Liver (tissue), 9 donors: ENCODE measurements around the gene ELL2. TPM values are rescaled to one million over a fixed set of nuclear protein-coding genes. Genes with fewer than 3 reads are reported as not detected.

Experiments
- DNase-seq: peaks from one replicate; pipeline ENCODE4 v3.0.0-alpha.2; 2017; ENCODE audit warnings: low spot score
- H3K27ac ChIP-seq, 2 donors: one replicate each; pipeline ENCODE4 v1.7.0; 2013; ENCODE audit warnings: inconsistent platforms in 2 of 2, low read length in 2 of 2, control low read depth in 1 of 2, low read depth in 1 of 2, mild to moderate bottlenecking in 1 of 2
- H3K27me3 ChIP-seq, 4 donors: one replicate each; pipeline versions ENCODE4 v1.6.1 to v1.7.0; 2013; ENCODE audit warnings: low read length in 3 of 4, inconsistent platforms in 1 of 4, mild to moderate bottlenecking in 1 of 4, moderate library complexity in 1 of 4; ENCODE audit not compliant: control insufficient read depth in 4 of 4, insufficient read depth in 4 of 4
- H3K36me3 ChIP-seq, 4 donors: one replicate each; pipeline versions ENCODE4 v1.6.1 to v1.7.0; 2013; ENCODE audit warnings: low read length in 3 of 4, mild to moderate bottlenecking in 3 of 4, low read depth in 1 of 4, moderate library complexity in 1 of 4; ENCODE audit not compliant: control insufficient read depth in 4 of 4, insufficient read depth in 3 of 4
- H3K4me1 ChIP-seq, 4 donors: one replicate each; pipeline versions ENCODE4 v1.6.1 to v1.7.0; 2013; ENCODE audit warnings: low read length in 3 of 4, mild to moderate bottlenecking in 3 of 4, moderate library complexity in 1 of 4; ENCODE audit not compliant: control insufficient read depth in 4 of 4, insufficient read depth in 4 of 4
- H3K4me3 ChIP-seq, 3 donors: one replicate each; pipeline versions ENCODE4 v1.6.1 to v1.7.0; 2013; ENCODE audit warnings: low read length in 3 of 3, control low read depth in 1 of 3, low read depth in 1 of 3, mild to moderate bottlenecking in 1 of 3
- H3K9ac ChIP-seq, 2 donors: one replicate each; pipeline ENCODE4 v1.7.0; 2013; ENCODE audit warnings: low read length in 2 of 2, mild to moderate bottlenecking in 2 of 2, moderate library complexity in 2 of 2, control low read depth in 1 of 2, low read depth in 1 of 2
- H3K9me3 ChIP-seq, 4 donors: one replicate each; pipeline versions ENCODE4 v1.6.1 to v1.7.0; 2013; ENCODE audit warnings: low read length in 3 of 4; ENCODE audit not compliant: control insufficient read depth in 4 of 4
- EGR1 ChIP-seq, 2 donors: IDR thresholded peaks; 2 replicates each; pipeline ENCODE4 v1.6.1; 2016 to 2018; ENCODE audit warnings: antibody characterized with exemption in 2 of 2, low read depth in 2 of 2
- FOXA1 ChIP-seq: IDR thresholded peaks from 2 replicates; pipeline ENCODE4 v1.6.1; 2016; ENCODE audit warnings: antibody characterized with exemption
- FOXA2 ChIP-seq: IDR thresholded peaks from 2 replicates; pipeline ENCODE4 v1.6.1; 2016; ENCODE audit warnings: antibody characterized with exemption
- HNF4G ChIP-seq: IDR thresholded peaks from 2 replicates; pipeline ENCODE4 v1.6.1; 2016; ENCODE audit warnings: antibody characterized with exemption
- JUND ChIP-seq, 2 donors: IDR thresholded peaks; 2 replicates each; pipeline ENCODE4 v1.6.1; 2016; ENCODE audit warnings: antibody characterized with exemption in 2 of 2
- NR2F2 ChIP-seq: IDR thresholded peaks from 2 replicates; pipeline ENCODE4 v1.6.1; 2016; ENCODE audit warnings: antibody characterized with exemption
- RAD21 ChIP-seq, 2 donors: IDR thresholded peaks; 2 replicates each; pipeline ENCODE4 v1.6.1; 2016; ENCODE audit warnings: antibody characterized with exemption in 2 of 2, mild to moderate bottlenecking in 2 of 2
- SP1 ChIP-seq: IDR thresholded peaks from 2 replicates; pipeline ENCODE4 v1.6.1; 2018; ENCODE audit warnings: antibody characterized with exemption, mild to moderate bottlenecking
- YY1 ChIP-seq: IDR thresholded peaks from 2 replicates; pipeline ENCODE4 v1.6.1; 2016; ENCODE audit warnings: antibody characterized with exemption, mild to moderate bottlenecking
- WGBS: extraction: QIAGEN DNeasy Blood & Tissue Kit; methylation state at CpG from one replicate; pipeline ENCODE4 v1.1.7; 2013; 5-methylcytosine and 5-hydroxymethylcytosine counted together
- polyA plus RNA-seq, 2 donors: library from polyadenylated mRNA; stranded (reverse) in 1 of 2; unstranded in 1 of 2; fragments of 200-250 nt in 1 of 2; fragments of >200 nt in 1 of 2; fragmentation: Nextera tagmentation in 1 of 2; extraction: Ambion mirVana in 1 of 2; gene quantifications; one replicate each; pipeline versions ENCODE4 v1.2.1 to v1.2.3, GENCODE V29; 2013 to 2015
- total RNA-seq, 2 donors: library from RNA; depleted of rRNA; stranded (reverse); fragments of >200 nt; gene quantifications; one replicate each; pipeline ENCODE4 v1.2.3, GENCODE V29; 2014
- TF ChIP-seq, protein P1 (sequence below): IDR thresholded peaks from 2 replicates; pipeline ENCODE4 v1.6.1; 2016; ENCODE audit warnings: antibody characterized with exemption
- TF ChIP-seq, protein P2 (sequence below): fragments of 150-350 bp; IDR thresholded peaks from 2 replicates; pipeline ENCODE4 v1.5.1; 2017; ENCODE audit warnings: improper control_type of control experiment, low read depth, low read length; ENCODE audit not compliant: missing input control
- TF ChIP-seq, protein P3 (sequence below): IDR thresholded peaks from 2 replicates; pipeline ENCODE4 v1.6.1; 2016; ENCODE audit warnings: antibody characterized with exemption
- donor health status: healthy.
- donor health status: healthy.
- donor health status: healthy.
- donor health status: healthy.
- donor health status: healthy.

Gene ELL2
- total and polyA plus RNA-seq, 4 donors: 21.0 to 64.5 (median 45.9) TPM

DNA sequence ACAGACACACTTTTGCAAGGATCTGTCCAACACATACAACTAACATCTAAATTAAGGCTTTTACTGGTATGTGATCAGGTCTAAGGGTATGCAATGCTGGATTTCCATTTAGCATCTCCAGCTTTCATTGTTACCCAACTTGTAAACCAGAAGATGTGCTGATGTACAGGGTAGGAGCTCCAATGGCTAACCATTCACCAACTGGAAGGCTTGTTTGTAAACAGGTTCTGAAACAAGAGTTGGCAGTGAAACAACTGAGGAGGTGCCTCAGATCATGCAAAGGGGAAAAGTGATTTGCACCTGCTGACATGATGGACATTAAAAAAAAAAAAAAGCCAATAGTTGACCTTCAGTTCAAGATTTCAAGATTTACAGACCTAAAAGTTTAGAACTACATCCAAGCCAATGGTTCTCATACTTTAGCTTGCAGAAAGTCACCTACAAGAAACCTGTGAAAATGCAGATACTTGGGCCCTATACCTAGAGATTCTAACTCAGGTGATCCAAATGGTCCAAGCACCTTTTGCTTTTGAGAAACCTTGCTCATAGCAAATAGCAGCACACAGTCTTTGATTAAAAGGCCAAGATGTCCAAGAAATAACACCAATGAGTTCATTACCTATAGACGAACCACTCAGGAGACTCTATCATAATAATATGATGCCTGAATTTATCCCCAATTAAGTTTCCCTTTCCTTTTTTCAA is 75.2 kb downstream of the ELL2 start:
- DNase-seq: no peak
- WGBS: 98% methylated on average over 1 of the region's 1 CpG
- Histone ChIP-seq H3K9ac (no peak overlapping the region), H3K27ac (no peak overlapping the region), H3K4me1 (peaks cover 2 to 21% (median 6%) of the 10 kb centered on the region in 4 donors), H3K9me3 (no peaks in the 10 kb centered on the region), H3K27me3 (no peaks in the 10 kb centered on the region), H3K36me3 (peaks cover 3 to 34% (median 28%) of the 10 kb centered on the region in 4 donors), H3K4me3 (no peak overlapping the region)
- TF ChIP-seq, protein P1, sequence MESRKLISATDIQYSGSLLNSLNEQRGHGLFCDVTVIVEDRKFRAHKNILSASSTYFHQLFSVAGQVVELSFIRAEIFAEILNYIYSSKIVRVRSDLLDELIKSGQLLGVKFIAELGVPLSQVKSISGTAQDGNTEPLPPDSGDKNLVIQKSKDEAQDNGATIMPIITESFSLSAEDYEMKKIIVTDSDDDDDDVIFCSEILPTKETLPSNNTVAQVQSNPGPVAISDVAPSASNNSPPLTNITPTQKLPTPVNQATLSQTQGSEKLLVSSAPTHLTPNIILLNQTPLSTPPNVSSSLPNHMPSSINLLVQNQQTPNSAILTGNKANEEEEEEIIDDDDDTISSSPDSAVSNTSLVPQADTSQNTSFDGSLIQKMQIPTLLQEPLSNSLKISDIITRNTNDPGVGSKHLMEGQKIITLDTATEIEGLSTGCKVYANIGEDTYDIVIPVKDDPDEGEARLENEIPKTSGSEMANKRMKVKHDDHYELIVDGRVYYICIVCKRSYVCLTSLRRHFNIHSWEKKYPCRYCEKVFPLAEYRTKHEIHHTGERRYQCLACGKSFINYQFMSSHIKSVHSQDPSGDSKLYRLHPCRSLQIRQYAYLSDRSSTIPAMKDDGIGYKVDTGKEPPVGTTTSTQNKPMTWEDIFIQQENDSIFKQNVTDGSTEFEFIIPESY: no peak
- TF ChIP-seq EGR1 (IDR thresholded peaks at IDR 0.05; ENCODE audit: low read depth in 2 of 2): peak in 1 of 2 donors; percentile 4

DNA sequence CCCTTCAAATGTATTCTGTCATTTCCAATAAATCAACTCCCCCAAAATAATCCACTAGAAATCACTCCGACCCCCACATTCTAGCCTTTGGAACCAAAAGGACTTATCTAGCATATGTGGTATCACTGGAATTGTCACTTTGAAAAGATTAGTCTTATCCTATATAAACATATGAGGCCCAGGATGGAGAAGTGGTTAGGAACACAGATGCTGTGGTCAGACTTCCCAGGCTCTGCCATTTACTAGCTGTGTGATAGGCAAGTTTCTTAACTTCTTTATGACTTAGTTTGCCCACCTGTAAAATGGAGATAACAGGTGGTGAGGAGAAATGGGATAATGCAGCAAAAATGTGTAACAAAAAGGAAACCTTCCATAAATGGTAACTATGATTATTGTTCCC is 77.1 kb downstream of the ELL2 start:
- Histone ChIP-seq H3K27me3 (no peaks in the 10 kb centered on the region), H3K4me1 (peaks cover 13 to 32% (median 17%) of the 10 kb centered on the region in 4 donors), H3K9me3 (no peaks in the 10 kb centered on the region), H3K36me3 (peaks cover 0 to 16% (median 12%) of the 10 kb centered on the region in 4 donors), H3K4me3 (no peak overlapping the region), H3K9ac (no peak overlapping the region), H3K27ac (peak overlapping the region; percentile 31 to 62)
- no peak for DNase-seq
- 91% methylated on average over 1 of the region's 1 CpG for WGBS
- TF ChIP-seq, protein P2, sequence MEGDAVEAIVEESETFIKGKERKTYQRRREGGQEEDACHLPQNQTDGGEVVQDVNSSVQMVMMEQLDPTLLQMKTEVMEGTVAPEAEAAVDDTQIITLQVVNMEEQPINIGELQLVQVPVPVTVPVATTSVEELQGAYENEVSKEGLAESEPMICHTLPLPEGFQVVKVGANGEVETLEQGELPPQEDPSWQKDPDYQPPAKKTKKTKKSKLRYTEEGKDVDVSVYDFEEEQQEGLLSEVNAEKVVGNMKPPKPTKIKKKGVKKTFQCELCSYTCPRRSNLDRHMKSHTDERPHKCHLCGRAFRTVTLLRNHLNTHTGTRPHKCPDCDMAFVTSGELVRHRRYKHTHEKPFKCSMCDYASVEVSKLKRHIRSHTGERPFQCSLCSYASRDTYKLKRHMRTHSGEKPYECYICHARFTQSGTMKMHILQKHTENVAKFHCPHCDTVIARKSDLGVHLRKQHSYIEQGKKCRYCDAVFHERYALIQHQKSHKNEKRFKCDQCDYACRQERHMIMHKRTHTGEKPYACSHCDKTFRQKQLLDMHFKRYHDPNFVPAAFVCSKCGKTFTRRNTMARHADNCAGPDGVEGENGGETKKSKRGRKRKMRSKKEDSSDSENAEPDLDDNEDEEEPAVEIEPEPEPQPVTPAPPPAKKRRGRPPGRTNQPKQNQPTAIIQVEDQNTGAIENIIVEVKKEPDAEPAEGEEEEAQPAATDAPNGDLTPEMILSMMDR: no peak
- TF ChIP-seq NR2F2 (no peak), YY1 (no peak)

DNA sequence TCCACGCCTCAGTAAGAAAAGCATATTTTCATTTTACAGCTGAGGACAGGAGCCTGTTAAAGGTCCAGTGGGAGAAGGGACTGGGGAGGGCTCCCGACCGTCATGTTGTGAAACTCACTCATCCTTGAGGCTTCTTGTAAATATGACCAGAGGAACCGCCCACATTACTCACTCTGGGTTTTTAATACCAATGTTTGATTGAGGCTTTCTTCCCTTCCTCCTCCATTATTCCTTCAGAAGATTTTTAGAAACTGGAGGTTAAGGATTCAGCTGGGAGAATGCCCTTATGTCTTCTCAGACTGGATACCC is 77.7 kb downstream of the ELL2 start:
- TF ChIP-seq YY1 (no peak), HNF4G (no peak), FOXA1 (no peak), SP1 (no peak), FOXA2 (no peak), NR2F2 (no peak), RAD21 (IDR thresholded peaks at IDR 0.05) (no peak), JUND (IDR thresholded peaks at IDR 0.05) (no peak)
- TF ChIP-seq, protein P3, sequence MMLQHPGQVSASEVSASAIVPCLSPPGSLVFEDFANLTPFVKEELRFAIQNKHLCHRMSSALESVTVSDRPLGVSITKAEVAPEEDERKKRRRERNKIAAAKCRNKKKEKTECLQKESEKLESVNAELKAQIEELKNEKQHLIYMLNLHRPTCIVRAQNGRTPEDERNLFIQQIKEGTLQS: no peak
- TF ChIP-seq, protein P2: no peak

More for the DNA sequence above, 77.7 kb downstream of the ELL2 start:
- Histone ChIP-seq H3K4me1 (peaks cover 15 to 34% (median 17%) of the 10 kb centered on the region in 4 donors), H3K27ac (peak overlapping the region; percentile 31 to 62), H3K27me3 (no peaks in the 10 kb centered on the region), H3K9ac (no peak overlapping the region), H3K36me3 (peaks cover 0 to 10% (median 10%) of the 10 kb centered on the region in 4 donors), H3K9me3 (no peaks in the 10 kb centered on the region), H3K4me3 (no peak overlapping the region)
- 81% methylated on average over 4 of the region's 4 CpGs for WGBS
- no peak for DNase-seq
